PC-9 (cell line): Measurements from ENCODE around the gene FSHB.

Experiments
- EZH2 ChIP-seq: fragments of 200-600 bp; sonication (generic); IDR thresholded peaks from 2 replicates; pipeline ENCODE4 v1.8.0; 2017; ENCODE audit warnings: antibody characterized with exemption, low read depth
- TF ChIP-seq, protein P1 (sequence below): fragments of 200-600 bp; sonication (generic); conservative IDR thresholded peaks from 2 replicates; pipeline ENCODE4 v1.6.1; 2017; ENCODE audit warnings: mixed run types, antibody characterized with exemption, mild to moderate bottlenecking, moderate library complexity

- TF ChIP-seq, protein P1, sequence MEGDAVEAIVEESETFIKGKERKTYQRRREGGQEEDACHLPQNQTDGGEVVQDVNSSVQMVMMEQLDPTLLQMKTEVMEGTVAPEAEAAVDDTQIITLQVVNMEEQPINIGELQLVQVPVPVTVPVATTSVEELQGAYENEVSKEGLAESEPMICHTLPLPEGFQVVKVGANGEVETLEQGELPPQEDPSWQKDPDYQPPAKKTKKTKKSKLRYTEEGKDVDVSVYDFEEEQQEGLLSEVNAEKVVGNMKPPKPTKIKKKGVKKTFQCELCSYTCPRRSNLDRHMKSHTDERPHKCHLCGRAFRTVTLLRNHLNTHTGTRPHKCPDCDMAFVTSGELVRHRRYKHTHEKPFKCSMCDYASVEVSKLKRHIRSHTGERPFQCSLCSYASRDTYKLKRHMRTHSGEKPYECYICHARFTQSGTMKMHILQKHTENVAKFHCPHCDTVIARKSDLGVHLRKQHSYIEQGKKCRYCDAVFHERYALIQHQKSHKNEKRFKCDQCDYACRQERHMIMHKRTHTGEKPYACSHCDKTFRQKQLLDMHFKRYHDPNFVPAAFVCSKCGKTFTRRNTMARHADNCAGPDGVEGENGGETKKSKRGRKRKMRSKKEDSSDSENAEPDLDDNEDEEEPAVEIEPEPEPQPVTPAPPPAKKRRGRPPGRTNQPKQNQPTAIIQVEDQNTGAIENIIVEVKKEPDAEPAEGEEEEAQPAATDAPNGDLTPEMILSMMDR = no peak
- no peak for TF ChIP-seq EZH2
These were observed 14.3 kb upstream of the FSHB start for GRCh38 chr11:30216534-30216933.
